SK-N-SH (cell line): ENCODE measurements around the gene RNF223. TPM values are rescaled to one million over a fixed set of nuclear protein-coding genes. Genes with fewer than 3 reads are reported as not detected.

Source experiments
- CHD2 ChIP-seq: fragments of 150-350 bp; IDR thresholded peaks from 2 replicates; pipeline ENCODE4 v1.6.1; 2018; ENCODE audit warnings: low read length; ENCODE audit not compliant: partially characterized antibody
- ELF1 ChIP-seq: IDR thresholded peaks from 2 replicates; pipeline ENCODE4 v1.4.0; 2012
- EP300 ChIP-seq, 2 experiments: IDR thresholded peaks; 2 replicates each; pipeline versions ENCODE4 v1.4.0 to v1.6.1; 2012; ENCODE audit warnings: borderline replicate concordance in 1 of 2, low read depth in 1 of 2, low read length in 1 of 2
- EZH2phosphoT487 ChIP-seq: fragments of 200-600 bp; sonication (generic); IDR thresholded peaks from 2 replicates; pipeline ENCODE4 v1.6.1; 2017; ENCODE audit warnings: low read depth, mixed run types, mild to moderate bottlenecking, antibody characterized with exemption, moderate library complexity, borderline replicate concordance
- FOSL2 ChIP-seq: IDR thresholded peaks from 2 replicates; pipeline ENCODE4 v1.4.0; 2012; ENCODE audit warnings: low read depth, mild to moderate bottlenecking, moderate library complexity, borderline replicate concordance
- FOXJ3 ChIP-seq: sonication (generic); formaldehyde crosslinking; IDR thresholded peaks from 2 replicates; pipeline ENCODE4 v1.5.1; 2020; ENCODE audit warnings: mild to moderate bottlenecking, missing genetic modification reagents
- FOXM1 ChIP-seq: IDR thresholded peaks from 2 replicates; pipeline ENCODE4 v1.4.0; 2012; ENCODE audit warnings: low read depth, mild to moderate bottlenecking
- GABPA ChIP-seq: IDR thresholded peaks from 2 replicates; pipeline ENCODE4 v1.4.0; 2012; ENCODE audit warnings: low read depth, mild to moderate bottlenecking
- GATA2 ChIP-seq: sonication (generic); formaldehyde crosslinking; IDR thresholded peaks from 2 replicates; pipeline ENCODE4 v1.5.0; 2020; ENCODE audit warnings: mild to moderate bottlenecking, missing genetic modification reagents
- JUND ChIP-seq: IDR thresholded peaks from 2 replicates; pipeline ENCODE4 v1.4.0; 2012
- MEF2A ChIP-seq: IDR thresholded peaks from 2 replicates; pipeline ENCODE4 v1.4.0; 2012; ENCODE audit warnings: low read depth, borderline replicate concordance
- MXI1 ChIP-seq: IDR thresholded peaks from 2 replicates; pipeline ENCODE4 v1.6.1; 2012; ENCODE audit warnings: mild to moderate bottlenecking, low read depth, low read length, improper control_type of control experiment
- NFIC ChIP-seq: IDR thresholded peaks from 2 replicates; pipeline ENCODE4 v1.4.0; 2012; ENCODE audit warnings: borderline replicate concordance
- NRF1 ChIP-seq: IDR thresholded peaks from 2 replicates; pipeline ENCODE4 v1.6.1; 2012; ENCODE audit warnings: low read depth, mild to moderate bottlenecking, low read length
- POLR2AphosphoS5 ChIP-seq: IDR thresholded peaks from 2 replicates; pipeline ENCODE4 v1.6.1; 2012; ENCODE audit warnings: low read depth, low read length
- RAD21 ChIP-seq: IDR thresholded peaks from 2 replicates; pipeline ENCODE4 v1.6.1; 2012; ENCODE audit warnings: mild to moderate bottlenecking, low read length
- RCOR1 ChIP-seq: fragments of 150-350 bp; IDR thresholded peaks from 2 replicates; pipeline ENCODE4 v1.6.1; 2017; ENCODE audit warnings: antibody characterized with exemption, low read length
- RFX5 ChIP-seq: IDR thresholded peaks from 2 replicates; pipeline ENCODE4 v1.6.1; 2012; ENCODE audit warnings: mild to moderate bottlenecking, improper control_type of control experiment, low read length
- RXRA ChIP-seq: IDR thresholded peaks from 2 replicates; pipeline ENCODE4 v1.4.0; 2012; ENCODE audit warnings: low read depth, mild to moderate bottlenecking, borderline replicate concordance
- SIN3A ChIP-seq: IDR thresholded peaks from 2 replicates; pipeline ENCODE4 v1.6.1; 2012; ENCODE audit warnings: low read depth, mild to moderate bottlenecking, low read length, moderate library complexity, borderline replicate concordance
- SMC3 ChIP-seq: IDR thresholded peaks from 2 replicates; pipeline ENCODE4 v1.6.1; 2012; ENCODE audit warnings: low read depth, low read length, improper control_type of control experiment
- TAF1 ChIP-seq: IDR thresholded peaks from 2 replicates; pipeline ENCODE4 v1.6.1; 2012; ENCODE audit warnings: low read depth, mild to moderate bottlenecking, low read length, moderate library complexity, borderline replicate concordance
- TCF12 ChIP-seq: IDR thresholded peaks from 2 replicates; pipeline ENCODE4 v1.4.0; 2012
- YY1 ChIP-seq: IDR thresholded peaks from 2 replicates; pipeline ENCODE4 v1.4.0; 2012; ENCODE audit warnings: low read depth, mild to moderate bottlenecking
- polyA plus RNA-seq, 3 experiments: library from polyadenylated mRNA; depleted of rRNA; stranded (reverse); fragments of >200 nt; gene quantifications; 2 replicates each; pipeline ENCODE4 v1.2.3, GENCODE V29; 2012
- TF ChIP-seq, protein P1 (sequence below): fragments of 150-350 bp; IDR thresholded peaks from 2 replicates; pipeline ENCODE4 v1.6.1; 2016; ENCODE audit warnings: mild to moderate bottlenecking, low read depth, low read length
- TF ChIP-seq, protein P2 (sequence below): IDR thresholded peaks from 2 replicates; pipeline ENCODE4 v1.4.0; 2012; ENCODE audit warnings: low read depth, borderline replicate concordance
- TF ChIP-seq, protein P3 (sequence below): IDR thresholded peaks from 2 replicates; pipeline ENCODE4; 2012
- TF ChIP-seq, protein P4 (sequence below): IDR thresholded peaks from 2 replicates; pipeline ENCODE4 v1.4.0; 2012; ENCODE audit warnings: low read depth
- TF ChIP-seq, protein P5 (sequence below): IDR thresholded peaks from 2 replicates; pipeline ENCODE4 v1.4.0; 2012; ENCODE audit warnings: low read depth, borderline replicate concordance

The RNF223 gene
- polyA plus RNA-seq, 1 of the 3 experiments (the other 2 are of a cell fraction), result not detected

DNA sequence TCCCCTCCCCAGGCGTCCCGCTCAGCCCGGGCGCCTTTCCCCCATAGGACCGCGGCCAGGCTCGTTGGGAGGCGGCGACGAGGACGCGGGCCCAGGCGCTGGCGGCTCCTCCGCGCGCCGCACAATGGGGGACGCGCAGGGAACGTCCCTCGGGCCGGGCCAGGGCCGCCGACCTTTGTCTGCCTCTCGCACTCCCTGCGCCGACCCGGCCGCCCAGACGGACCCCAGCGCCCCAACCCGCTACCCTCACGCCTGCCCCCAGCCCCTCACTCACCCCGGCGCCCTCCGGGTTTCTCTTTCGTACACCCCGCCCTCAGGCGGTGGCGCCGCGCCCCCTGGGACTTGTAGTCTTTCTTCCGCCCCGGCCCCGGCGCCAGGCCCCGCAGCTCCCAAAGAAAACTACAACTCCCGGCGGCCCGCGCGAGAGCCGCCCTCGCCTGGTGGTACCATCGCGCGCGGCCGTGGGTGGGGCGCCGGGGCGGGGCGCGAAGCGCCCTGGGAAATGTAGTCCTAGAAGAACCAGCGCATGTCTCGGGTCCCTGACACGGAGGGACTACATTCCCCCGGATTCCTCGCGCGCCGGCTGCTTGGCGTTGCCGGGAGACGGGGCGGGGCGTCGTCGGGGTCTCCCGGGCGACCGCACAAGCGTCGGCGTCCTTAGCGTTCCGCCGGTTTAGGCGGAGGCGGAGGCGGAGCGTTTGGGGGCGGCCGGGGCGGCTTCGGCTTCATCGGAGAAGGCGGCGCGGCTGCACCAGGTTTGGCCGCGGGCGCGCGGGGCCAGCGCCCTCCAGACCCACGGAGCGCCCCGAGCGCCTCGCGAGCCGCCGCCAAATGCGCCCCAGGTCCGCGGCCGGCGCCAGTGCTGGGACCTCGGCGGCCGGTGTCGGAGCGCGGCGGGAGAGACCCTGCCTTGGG is 41.9 kb upstream of the RNF223 start, which contains the start of gene C1orf159 (continued):
- no peak for TF ChIP-seq NFIC
- no peak for TF ChIP-seq TAF1
- TF ChIP-seq, protein P1, sequence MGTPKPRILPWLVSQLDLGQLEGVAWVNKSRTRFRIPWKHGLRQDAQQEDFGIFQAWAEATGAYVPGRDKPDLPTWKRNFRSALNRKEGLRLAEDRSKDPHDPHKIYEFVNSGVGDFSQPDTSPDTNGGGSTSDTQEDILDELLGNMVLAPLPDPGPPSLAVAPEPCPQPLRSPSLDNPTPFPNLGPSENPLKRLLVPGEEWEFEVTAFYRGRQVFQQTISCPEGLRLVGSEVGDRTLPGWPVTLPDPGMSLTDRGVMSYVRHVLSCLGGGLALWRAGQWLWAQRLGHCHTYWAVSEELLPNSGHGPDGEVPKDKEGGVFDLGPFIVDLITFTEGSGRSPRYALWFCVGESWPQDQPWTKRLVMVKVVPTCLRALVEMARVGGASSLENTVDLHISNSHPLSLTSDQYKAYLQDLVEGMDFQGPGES, result no peak
- TF ChIP-seq GATA2 (CRISPR knock-in tag), result no peak
- TF ChIP-seq RFX5, result no peak
- no peak for TF ChIP-seq FOXJ3 (CRISPR knock-in tag)
- TF ChIP-seq, protein P2, sequence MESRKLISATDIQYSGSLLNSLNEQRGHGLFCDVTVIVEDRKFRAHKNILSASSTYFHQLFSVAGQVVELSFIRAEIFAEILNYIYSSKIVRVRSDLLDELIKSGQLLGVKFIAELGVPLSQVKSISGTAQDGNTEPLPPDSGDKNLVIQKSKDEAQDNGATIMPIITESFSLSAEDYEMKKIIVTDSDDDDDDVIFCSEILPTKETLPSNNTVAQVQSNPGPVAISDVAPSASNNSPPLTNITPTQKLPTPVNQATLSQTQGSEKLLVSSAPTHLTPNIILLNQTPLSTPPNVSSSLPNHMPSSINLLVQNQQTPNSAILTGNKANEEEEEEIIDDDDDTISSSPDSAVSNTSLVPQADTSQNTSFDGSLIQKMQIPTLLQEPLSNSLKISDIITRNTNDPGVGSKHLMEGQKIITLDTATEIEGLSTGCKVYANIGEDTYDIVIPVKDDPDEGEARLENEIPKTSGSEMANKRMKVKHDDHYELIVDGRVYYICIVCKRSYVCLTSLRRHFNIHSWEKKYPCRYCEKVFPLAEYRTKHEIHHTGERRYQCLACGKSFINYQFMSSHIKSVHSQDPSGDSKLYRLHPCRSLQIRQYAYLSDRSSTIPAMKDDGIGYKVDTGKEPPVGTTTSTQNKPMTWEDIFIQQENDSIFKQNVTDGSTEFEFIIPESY, result peak; percentile 92
- TF ChIP-seq SMC3, result no peak
- no peak for TF ChIP-seq EZH2phosphoT487
- peak; percentile 95 for TF ChIP-seq CHD2
- TF ChIP-seq POLR2AphosphoS5, result no peak
- TF ChIP-seq GABPA, result no peak; the same call in 1 of the 2 replicates
- no peak for TF ChIP-seq RCOR1
- TF ChIP-seq RXRA, result no peak
- peak; percentile 98 for TF ChIP-seq MXI1
- TF ChIP-seq, protein P3, sequence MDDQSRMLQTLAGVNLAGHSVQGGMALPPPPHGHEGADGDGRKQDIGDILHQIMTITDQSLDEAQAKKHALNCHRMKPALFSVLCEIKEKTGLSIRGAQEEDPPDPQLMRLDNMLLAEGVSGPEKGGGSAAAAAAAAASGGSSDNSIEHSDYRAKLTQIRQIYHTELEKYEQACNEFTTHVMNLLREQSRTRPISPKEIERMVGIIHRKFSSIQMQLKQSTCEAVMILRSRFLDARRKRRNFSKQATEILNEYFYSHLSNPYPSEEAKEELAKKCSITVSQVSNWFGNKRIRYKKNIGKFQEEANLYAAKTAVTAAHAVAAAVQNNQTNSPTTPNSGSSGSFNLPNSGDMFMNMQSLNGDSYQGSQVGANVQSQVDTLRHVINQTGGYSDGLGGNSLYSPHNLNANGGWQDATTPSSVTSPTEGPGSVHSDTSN, result no peak
- no peak for TF ChIP-seq FOSL2
- no peak for TF ChIP-seq EP300 (IDR thresholded peaks at IDR 0.05; ENCODE audit: borderline replicate concordance in 1 of 2, low read depth in 1 of 2, low read length in 1 of 2)
- TF ChIP-seq RAD21, result no peak
- TF ChIP-seq JUND, result no peak
- no peak for TF ChIP-seq ELF1
- TF ChIP-seq, protein P4, sequence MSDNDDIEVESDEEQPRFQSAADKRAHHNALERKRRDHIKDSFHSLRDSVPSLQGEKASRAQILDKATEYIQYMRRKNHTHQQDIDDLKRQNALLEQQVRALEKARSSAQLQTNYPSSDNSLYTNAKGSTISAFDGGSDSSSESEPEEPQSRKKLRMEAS, result peak; percentile 32; the same call in 1 of the 2 replicates
- TF ChIP-seq YY1, result no peak
- no peak for TF ChIP-seq TCF12
- TF ChIP-seq MEF2A, result no peak
- TF ChIP-seq, protein P5, sequence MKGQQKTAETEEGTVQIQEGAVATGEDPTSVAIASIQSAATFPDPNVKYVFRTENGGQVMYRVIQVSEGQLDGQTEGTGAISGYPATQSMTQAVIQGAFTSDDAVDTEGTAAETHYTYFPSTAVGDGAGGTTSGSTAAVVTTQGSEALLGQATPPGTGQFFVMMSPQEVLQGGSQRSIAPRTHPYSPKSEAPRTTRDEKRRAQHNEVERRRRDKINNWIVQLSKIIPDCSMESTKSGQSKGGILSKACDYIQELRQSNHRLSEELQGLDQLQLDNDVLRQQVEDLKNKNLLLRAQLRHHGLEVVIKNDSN, result no peak
- no peak for TF ChIP-seq FOXM1
- TF ChIP-seq SIN3A, result peak; percentile 80; the same call in 1 of the 2 replicates
- peak; percentile 66 for TF ChIP-seq NRF1
